K562 (cell line): ENCODE results near the gene FLCN.
"Not testable (repeated sequence)": the region's sequence is repeated elsewhere in the genome, so short reads cannot be mapped to it uniquely, and the experiment has no call there.

Source experiments
- ATF2 ChIP-seq: sonication (generic); formaldehyde crosslinking; IDR thresholded peaks from 2 replicates; pipeline ENCODE4 v1.8.1; 2022; ENCODE audit warnings: missing genetic modification reagents
- CBX5 ChIP-seq: IDR thresholded peaks from 2 replicates; pipeline ENCODE4 v1.6.1; 2014; ENCODE audit warnings: low read depth, borderline replicate concordance
- CTCF ChIP-seq, 3 experiments: IDR thresholded peaks in 2 of 3; conservative IDR thresholded peaks in 1 of 3; 2 replicates each; pipeline ENCODE4 v1.5.1; 2011 to 2012; ENCODE audit warnings: low read length in 3 of 3, mild to moderate bottlenecking in 3 of 3, control low read depth in 2 of 3, improper control_type of control experiment in 1 of 3, inconsistent platforms in 1 of 3, low read depth in 1 of 3, mixed read lengths in 1 of 3, moderate library complexity in 1 of 3; ENCODE audit not compliant: insufficient read depth in 2 of 3
- HMGXB4 ChIP-seq: sonication (generic); formaldehyde crosslinking; IDR thresholded peaks from 2 replicates; pipeline ENCODE4 v1.8.1; 2023; ENCODE audit warnings: mild to moderate bottlenecking, missing genetic modification reagents
- RB1 ChIP-seq: fragments of 450-650 bp; IDR thresholded peaks from 2 replicates; pipeline ENCODE4 v1.6.1; 2017; ENCODE audit warnings: low read depth, mild to moderate bottlenecking
- USF2 ChIP-seq: sonication (generic); formaldehyde crosslinking; IDR thresholded peaks from 2 replicates; pipeline ENCODE4 v1.5.0; 2020; ENCODE audit warnings: missing genetic modification reagents
- ZFP36 ChIP-seq: fragments of 150-350 bp; IDR thresholded peaks from 2 replicates; pipeline ENCODE4 v1.6.1; 2018; ENCODE audit warnings: low read length, low read depth; ENCODE audit not compliant: partially characterized antibody
- ZNF146 ChIP-seq: IDR thresholded peaks from one replicate; pipeline ENCODE4 v1.6.1; 2018; ENCODE audit warnings: missing compliant biosample characterization; ENCODE audit not compliant: unreplicated experiment
- ZNF3 ChIP-seq: fragments of 250-450 bp; sonication (Bioruptor Pico); IDR thresholded peaks from 2 replicates; pipeline ENCODE4 v1.5.0; 2021; ENCODE audit warnings: mild to moderate bottlenecking, moderate library complexity

GRCh38 chr17:17195466-17195865 lies 41.5 kb downstream of the FLCN start:
- TF ChIP-seq CTCF (IDR thresholded peaks at IDR 0.05 in 2 of 3, conservative IDR thresholded peaks at IDR 0.05 in 1 of 3; ENCODE audit: insufficient read depth in 2 of 3, low read depth in 1 of 3, low read length in 3 of 3); ZFP36; HMGXB4 (CRISPR knock-in tag); RB1; CBX5; USF2; ZNF3; ZNF146 (CRISPR knock-in tag); ATF2: not testable (repeated sequence)
